Umbilical cord (tissue), 2 donors: ENCODE measurements around the gene MYO5B. TPM values are rescaled to one million over a fixed set of nuclear protein-coding genes. Genes with fewer than 3 reads are reported as not detected.
"Not testable (repeated sequence)": the region's sequence is repeated elsewhere in the genome, so short reads cannot be mapped to it uniquely, and the experiment has no call there.

Experiments used
- DNase-seq: peaks from one replicate; pipeline ENCODE4 v3.0.0-alpha.2; 2015; ENCODE audit warnings: low spot score
- total RNA-seq: library from RNA; depleted of rRNA; stranded (reverse); fragments of >200 nt; gene quantifications from one replicate; pipeline ENCODE4 v1.2.3, GENCODE V29; 2014; ENCODE audit warnings: low replicate concordance; ENCODE audit not compliant: insufficient read depth

Gene MYO5B
- total RNA-seq, 1 donor from 2014 or later: 7.0 TPM

GRCh38 chr18:50105027-50105426, 89.9 kb downstream of the MYO5B start:
- DNase-seq: no peak

GRCh38 chr18:50104421-50104820, 90.5 kb downstream of the MYO5B start:
- no peak for DNase-seq

GRCh38 chr18:50099725-50100407, 95.1 kb downstream of the MYO5B start:
- peak; percentile 31 for DNase-seq

- DNase-seq: no peak
Observed at GRCh38 chr18:50097702-50098101, 97.2 kb downstream of the MYO5B start.

GRCh38 chr18:50096766-50097435, 98.0 kb downstream of the MYO5B start:
- DNase-seq: no peak

GRCh38 chr18:50094786-50095185, 100.2 kb downstream of the MYO5B start:
- not testable (repeated sequence) for DNase-seq

GRCh38 chr18:50094221-50094773, 100.7 kb downstream of the MYO5B start:
- DNase-seq: no peak

GRCh38 chr18:50093366-50094064, 101.4 kb downstream of the MYO5B start:
- no peak for DNase-seq

GRCh38 chr18:50092245-50092805, 102.6 kb downstream of the MYO5B start:
- DNase-seq: no peak

GRCh38 chr18:50091509-50092244, 103.3 kb downstream of the MYO5B start:
- DNase-seq: peak; percentile 47

- no peak for DNase-seq
Observed at GRCh38 chr18:50090370-50091312, 104.3 kb downstream of the MYO5B start.

- no peak for DNase-seq
Observed at GRCh38 chr18:50089702-50090101, 105.2 kb downstream of the MYO5B start.

- DNase-seq: no peak
Observed at GRCh38 chr18:50083708-50084107, 111.2 kb downstream of the MYO5B start.

GRCh38 chr18:50080932-50081560, 113.9 kb downstream of the MYO5B start:
- no peak for DNase-seq

GRCh38 chr18:50080316-50080715, 114.6 kb downstream of the MYO5B start:
- DNase-seq: no peak

GRCh38 chr18:50079571-50080295, 115.2 kb downstream of the MYO5B start:
- no peak for DNase-seq

- DNase-seq: no peak
Observed at GRCh38 chr18:50076277-50076676, 118.7 kb downstream of the MYO5B start.

- peak; percentile 34 for DNase-seq
Observed at GRCh38 chr18:50075772-50076171, 119.2 kb downstream of the MYO5B start.

GRCh38 chr18:50074404-50074803, 120.5 kb downstream of the MYO5B start:
- DNase-seq: no peak
